GM10248 (cell line): ENCODE data around the gene FNDC5.

Experiments
- CTCF ChIA-PET: fragments of 300-600 bp; sonication (Branson Sonifier 250); formaldehyde crosslinking; extraction: SDS; loops from one replicate; lab custom pipeline; 2021; ENCODE audit warnings: antibody characterized with exemption; lab: Yijun Ruan, JAX
- POLR2A ChIA-PET: fragments of 350-650 bp; sonication (Branson Sonifier 250); formaldehyde crosslinking; extraction: SDS; loops from one replicate; lab custom pipeline; 2020; ENCODE audit warnings: antibody characterized with exemption; lab: Yijun Ruan, JAX
- DNase-seq: peaks from one replicate; pipeline ENCODE4 v3.0.0; 2012; ENCODE audit errors: extremely low spot score
- TF ChIP-seq, protein P1 (sequence below): IDR thresholded peaks from 2 replicates; pipeline ENCODE4 v1.5.1; 2012; ENCODE audit warnings: mild to moderate bottlenecking, low read depth; ENCODE audit errors: extremely low read depth, missing control alignments, control extremely low read depth

FNDC5 gene

DNA sequence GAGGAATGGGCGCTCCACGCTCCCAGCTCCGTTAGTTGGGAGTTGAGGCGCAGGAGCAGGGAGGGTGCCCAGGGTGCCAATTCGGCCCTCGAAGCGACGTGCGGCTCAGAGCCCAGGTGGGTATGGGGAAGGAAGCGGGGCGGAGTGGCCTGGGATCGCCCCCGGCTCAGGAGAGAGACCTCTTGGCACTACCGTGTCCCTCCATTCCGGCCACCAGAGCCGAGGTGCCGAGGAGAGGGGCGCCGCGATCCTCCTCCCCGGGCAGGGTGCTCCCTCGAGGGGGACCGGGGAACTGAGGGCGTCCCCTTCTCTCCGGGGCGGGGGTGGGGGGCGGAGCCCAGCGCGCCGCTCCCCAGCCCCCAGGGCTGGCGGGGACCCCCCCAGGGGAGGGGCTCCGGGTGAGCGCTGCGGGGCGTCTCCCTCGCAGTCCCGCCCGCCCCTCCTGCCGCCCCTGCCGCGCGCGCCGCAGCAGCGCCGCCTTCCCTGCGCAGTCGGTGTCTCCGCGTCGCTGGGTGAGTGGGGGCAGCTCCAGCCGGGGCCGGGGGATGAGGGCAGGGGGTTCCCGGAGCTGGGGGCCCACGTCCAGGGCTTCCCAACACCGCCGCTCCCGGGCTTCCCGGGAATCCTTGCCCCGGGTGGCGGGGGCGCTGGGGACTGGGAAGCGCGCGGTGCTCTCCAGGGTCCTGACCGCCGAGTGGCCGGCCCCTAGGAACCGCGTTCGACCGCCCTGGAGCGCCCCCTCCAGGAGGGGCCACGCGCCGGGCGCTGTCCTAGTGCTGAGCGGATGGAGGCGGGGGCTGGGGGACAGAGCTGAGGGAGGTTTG lies 15.5 kb upstream of the FNDC5 start, which contains the start of gene HPCA:
TSS of gene HPCA (plus strand) at position 488 of the 824 bp plus-strand sequence. CDS start 2,408 bp downstream, outside the sequence.
- DNase-seq: peak; percentile 70
- TF ChIP-seq, protein P1, sequence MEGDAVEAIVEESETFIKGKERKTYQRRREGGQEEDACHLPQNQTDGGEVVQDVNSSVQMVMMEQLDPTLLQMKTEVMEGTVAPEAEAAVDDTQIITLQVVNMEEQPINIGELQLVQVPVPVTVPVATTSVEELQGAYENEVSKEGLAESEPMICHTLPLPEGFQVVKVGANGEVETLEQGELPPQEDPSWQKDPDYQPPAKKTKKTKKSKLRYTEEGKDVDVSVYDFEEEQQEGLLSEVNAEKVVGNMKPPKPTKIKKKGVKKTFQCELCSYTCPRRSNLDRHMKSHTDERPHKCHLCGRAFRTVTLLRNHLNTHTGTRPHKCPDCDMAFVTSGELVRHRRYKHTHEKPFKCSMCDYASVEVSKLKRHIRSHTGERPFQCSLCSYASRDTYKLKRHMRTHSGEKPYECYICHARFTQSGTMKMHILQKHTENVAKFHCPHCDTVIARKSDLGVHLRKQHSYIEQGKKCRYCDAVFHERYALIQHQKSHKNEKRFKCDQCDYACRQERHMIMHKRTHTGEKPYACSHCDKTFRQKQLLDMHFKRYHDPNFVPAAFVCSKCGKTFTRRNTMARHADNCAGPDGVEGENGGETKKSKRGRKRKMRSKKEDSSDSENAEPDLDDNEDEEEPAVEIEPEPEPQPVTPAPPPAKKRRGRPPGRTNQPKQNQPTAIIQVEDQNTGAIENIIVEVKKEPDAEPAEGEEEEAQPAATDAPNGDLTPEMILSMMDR: peak; percentile 59
- POLR2A ChIA-PET: no interaction called here
- CTCF ChIA-PET: interaction anchor here (0.9 to 3.7 kb wide), 6 partner anchors 10 to 144 kb away, joined by 3 to 28 read pairs (median 4); no protein-coding TSS in a partner anchor

DNA sequence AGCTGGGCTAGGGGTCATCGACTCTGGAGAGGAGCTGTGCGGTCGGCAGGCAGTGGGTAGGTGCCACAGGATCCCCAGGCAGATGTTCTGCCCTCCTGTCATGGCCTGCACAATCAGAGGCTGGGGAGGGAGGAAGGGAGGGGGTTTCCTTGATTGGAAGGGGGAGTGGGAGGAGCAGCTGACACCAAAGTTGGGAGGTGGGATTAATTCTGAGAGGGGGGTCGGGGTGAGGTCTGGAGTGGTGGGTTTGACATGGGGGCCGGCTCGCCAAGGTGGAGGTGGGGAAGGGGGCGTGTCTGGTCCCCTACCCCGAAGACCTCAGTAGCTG lies 14.9 kb upstream of the FNDC5 start:
- no peak for DNase-seq
- TF ChIP-seq, protein P1: no peak
- ChIA-PET POLR2A (no interaction called here), CTCF (interaction anchor here (1.1 to 3.7 kb wide), 3 partner anchors 9 to 57 kb away, joined by 3 to 28 read pairs (median 10); no protein-coding TSS in a partner anchor)

GRCh38 chr1:32884726-32885125 lies 14.0 kb upstream of the FNDC5 start:
- DNase-seq: no peak
- TF ChIP-seq, protein P1: no peak
- ChIA-PET POLR2A (interaction anchor here (0.6 kb wide), 1 partner anchor 400 kb away, joined by 4 read pairs; no protein-coding TSS in a partner anchor), CTCF (interaction anchor here (1.2 to 3.7 kb wide), 2 partner anchors 9 to 13 kb away, joined by 4 to 28 read pairs; no protein-coding TSS in a partner anchor)

DNA sequence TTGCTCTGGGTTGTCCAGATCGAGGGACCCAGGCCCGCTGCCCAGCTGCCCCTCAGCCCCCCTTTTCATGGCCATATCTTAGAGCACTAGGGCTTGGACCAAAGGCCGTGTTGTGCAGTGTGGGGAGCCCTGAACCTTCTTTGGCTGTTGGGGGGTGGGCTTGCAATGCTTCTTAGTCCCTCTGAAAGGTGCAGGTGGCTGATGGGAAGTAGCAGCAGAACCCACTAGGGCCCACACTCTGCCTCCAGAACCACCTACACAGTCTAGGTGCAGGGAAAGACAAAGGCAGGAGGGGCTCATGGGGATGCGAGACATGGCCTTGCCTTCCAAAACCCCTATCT lies 13.3 kb upstream of the FNDC5 start:
- POLR2A ChIA-PET: no interaction called here
- no peak for DNase-seq
- TF ChIP-seq, protein P1: no peak
- CTCF ChIA-PET: interaction anchor here (1.2 kb wide), 1 partner anchor 12 kb away, joined by 4 read pairs; no protein-coding TSS in a partner anchor

- ChIA-PET POLR2A (no interaction called here), CTCF (interaction anchor here (1.2 kb wide), 1 partner anchor 12 kb away, joined by 4 read pairs; no protein-coding TSS in a partner anchor)
- no peak for DNase-seq
- TF ChIP-seq, protein P1: no peak
These were observed 12.8 kb upstream of the FNDC5 start for GRCh38 chr1:32883338-32884031.

- POLR2A ChIA-PET: no interaction called here
- CTCF ChIA-PET: interaction anchor here (0.9 to 1.3 kb wide), 4 partner anchors 10 to 205 kb away, joined by 3 to 4 read pairs (median 4); no protein-coding TSS in a partner anchor
- DNase-seq: no peak
These were observed 11.4 kb upstream of the FNDC5 start for GRCh38 chr1:32881871-32882850.

More at GRCh38 chr1:32881871-32882850, 11.4 kb upstream of the FNDC5 start:
- TF ChIP-seq, protein P1: no peak
